ENCODE measurements around the gene XYLT1. TPM values are rescaled to one million over a fixed set of nuclear protein-coding genes. Genes with fewer than 3 reads are reported as not detected.

The XYLT1 gene
- total and polyA plus RNA-seq, 2 of the 8 experiments (the other 6 are each of a cell fraction or from before 2014, with no cell fraction given) = 6.6 to 25.4 TPM

DNA sequence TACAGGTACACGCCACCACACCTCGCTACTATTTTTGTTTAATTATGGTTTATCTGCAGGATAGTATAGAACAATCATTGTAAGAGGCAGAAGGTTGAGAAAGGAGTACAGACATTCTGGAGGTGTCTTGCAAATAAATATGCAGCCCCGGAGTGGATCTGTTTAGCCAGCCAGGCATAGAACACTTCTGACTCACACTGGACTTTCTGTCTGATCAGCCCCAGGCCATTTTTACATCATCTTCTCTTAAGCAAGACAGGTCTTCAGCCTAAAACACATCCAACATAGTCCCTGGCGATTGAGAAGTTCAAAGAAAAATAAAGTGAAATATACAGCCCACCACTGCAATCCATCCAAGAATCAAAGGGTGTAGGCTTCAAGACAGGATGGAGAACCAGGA lies 81.4 kb downstream of the XYLT1 start:
- H3K4me2 ChIP-seq (ENCODE audit: insufficient read depth in 1 of 2, low read depth in 2 of 2, low read length in 2 of 2) = no peak overlapping the region
- DNase-seq (ENCODE audit: low read depth in 1 of 2, low spot score in 2 of 2) = no peak
- no peak overlapping the region for H4K91ac ChIP-seq (replicated peaks; ENCODE audit: insufficient read length, low read length)
- H3K36me3 ChIP-seq (ENCODE audit: control insufficient read depth in 2 of 4, insufficient read depth in 4 of 4, low read length in 3 of 4) = no peaks in the 10 kb centered on the region
- H4K20me1 ChIP-seq (replicated peaks in 1 of 2; ENCODE audit: control insufficient read depth in 1 of 2, insufficient read depth in 2 of 2, low read length in 2 of 2) = no peaks in the 10 kb centered on the region
- H3K4me1 ChIP-seq (replicated peaks in 1 of 4; ENCODE audit: control insufficient read depth in 3 of 4, insufficient read depth in 4 of 4, low read length in 3 of 4) = peaks cover 5 to 51% (median 38%) of the 10 kb centered on the region in 4 experiments
- no peaks in the 10 kb centered on the region; the same call in 1 of the 2 replicates for H3K23me2 ChIP-seq (ENCODE audit: low read depth, low read length)
- no peak overlapping the region for H3K4me3 ChIP-seq (ENCODE audit: extremely low read depth in 1 of 4, insufficient read depth in 2 of 4, low read depth in 3 of 4, low read length in 4 of 4)
- H2AFZ ChIP-seq (ENCODE audit: low read length) = no peak overlapping the region
- POLR2A ChIA-PET (ENCODE audit: partially characterized antibody) = interaction anchor here (1.5 kb wide), 1 partner anchor 16 kb away, joined by 3 read pairs; no protein-coding TSS in a partner anchor
- no peaks in the 10 kb centered on the region for H3K9me3 ChIP-seq (ENCODE audit: insufficient read depth in 2 of 2, low read depth in 1 of 2, low read length in 1 of 2)
- H3K79me2 ChIP-seq (ENCODE audit: control insufficient read depth in 1 of 2, insufficient read depth in 2 of 2, low read length in 2 of 2) = peaks cover 0 to 18% of the 10 kb centered on the region in 2 experiments; a peak in 2 of 4 replicates
- H3K18ac ChIP-seq (ENCODE audit: extremely low read depth, low read length) = no peak overlapping the region
- no peak overlapping the region for H3K14ac ChIP-seq (ENCODE audit: insufficient read length)
- H2BK15ac ChIP-seq (ENCODE audit: low read length) = no peak overlapping the region
- H3K27ac ChIP-seq (ENCODE audit: low read depth, low read length) = no peak overlapping the region
- no peak for FAIRE-seq
- H2BK5ac ChIP-seq (ENCODE audit: low read depth, low read length) = no peak overlapping the region
- peak overlapping the region; percentile 0; the same call in 1 of the 2 replicates for H2BK12ac ChIP-seq (ENCODE audit: low read depth, low read length)
- no peak overlapping the region for H4K8ac ChIP-seq (ENCODE audit: extremely low read depth, insufficient read depth, low read length)
- no peak overlapping the region for H3K4ac ChIP-seq (replicated peaks; ENCODE audit: insufficient read length, low read depth, low read length)
- H3K9ac ChIP-seq (replicated peaks in 1 of 4; ENCODE audit: extremely low read depth in 1 of 4, low read depth in 3 of 4, low read length in 3 of 4) = no peak overlapping the region
- CTCF ChIA-PET (ENCODE audit: partially characterized antibody) = no interaction called here
- H2AK5ac ChIP-seq (ENCODE audit: low read depth, low read length) = no peak overlapping the region
- no peak overlapping the region for H3K56ac ChIP-seq (replicated peaks; ENCODE audit: insufficient read length, low read depth, low read length)
- peaks cover 4% of the 10 kb centered on the region; the same call in 1 of the 2 replicates for H3K79me1 ChIP-seq (ENCODE audit: low read depth, low read length)
- H2BK20ac ChIP-seq (ENCODE audit: low read length) = no peak overlapping the region
- H3K27me3 ChIP-seq (replicated peaks in 1 of 4; ENCODE audit: control insufficient read depth in 3 of 4, extremely low read depth in 1 of 4, insufficient read depth in 3 of 4, low read length in 3 of 4) = no peaks in the 10 kb centered on the region; a peak in 1 of 7 replicates
- no peak overlapping the region for H2BK120ac ChIP-seq (replicated peaks; ENCODE audit: low read depth, low read length)
- no peak overlapping the region for H3K23ac ChIP-seq (ENCODE audit: insufficient read length)
- no peak overlapping the region for H4K5ac ChIP-seq (ENCODE audit: insufficient read length, low read depth, low read length)
- 86% methylated on average over 4 of the region's 4 CpGs; no CpG with 5 or more reads in 1 of the 2 experiments for WGBS, 2 experiments (ENCODE audit: extremely low coverage in 1 of 2, insufficient coverage in 1 of 2, insufficient read length in 1 of 2, insufficient replicate concordance in 2 of 2, low coverage in 1 of 2, low lambda C conversion rate in 2 of 2, missing lambda C conversion rate in 1 of 2)
- TF ChIP-seq CTBP2 (IDR thresholded peaks at IDR 0.05; ENCODE audit: borderline replicate concordance, insufficient read depth, insufficient read length, low read length) (no peak), CHD1 (IDR thresholded peaks at IDR 0.05; ENCODE audit: low read depth, low read length) (no peak), TAF7 (optimal IDR thresholded peaks at IDR 0.05; ENCODE audit: borderline replicate concordance, low read depth, low read length) (no peak), SIRT6 (IDR thresholded peaks at IDR 0.05; ENCODE audit: low read length) (no peak), FOSL1 (IDR thresholded peaks at IDR 0.05; ENCODE audit: insufficient read depth, low read depth, low read length) (no peak), EGR1 (IDR thresholded peaks at IDR 0.05; ENCODE audit: borderline replicate concordance, low read depth, low read length) (no peak), RNF2 (IDR thresholded peaks at IDR 0.05; ENCODE audit: borderline replicate concordance, low read depth, low read length, missing control alignments, poor library complexity, severe bottlenecking) (no peak), RBBP5 (IDR thresholded peaks at IDR 0.05; ENCODE audit: borderline replicate concordance, low read depth, low read length) (no peak), TAF1 (IDR thresholded peaks at IDR 0.05; ENCODE audit: low read depth, low read length) (no peak), CTCF (IDR thresholded peaks at IDR 0.05; ENCODE audit: control extremely low read depth in 1 of 3, insufficient read depth in 1 of 3, low read depth in 1 of 3, low read length in 3 of 3) (no peak), SP1 (IDR thresholded peaks at IDR 0.05; ENCODE audit: low read depth, low read length) (no peak)

Measured in H1 (cell line).